SK-N-SH (cell line): ENCODE data around the gene MEOX1. TPM values are rescaled to one million over a fixed set of nuclear protein-coding genes. Genes with fewer than 3 reads are reported as not detected.

Experiments
- CTCF ChIA-PET: fragments of 300-600, 350-600 bp; formaldehyde crosslinking; extraction: SDS; loops from one replicate; lab custom pipeline; 2021; lab: Yijun Ruan, JAX
- POLR2A ChIA-PET: fragments of 350-600 bp; sonication (Branson Sonifier 250); formaldehyde crosslinking; extraction: SDS; loops from one replicate; lab custom pipeline; 2020; ENCODE audit warnings: antibody characterized with exemption, inconsistent platforms; lab: Yijun Ruan, JAX
- DNase-seq: peaks from one replicate; pipeline ENCODE4 v3.0.0; 2012
- H2AFZ ChIP-seq: fragments of 200-600 bp; sonication (generic); 2 replicates; pipeline ENCODE4 v1.8.1; 2016; ENCODE audit warnings: antibody characterized with exemption, mild to moderate bottlenecking, low read depth
- H3F3A ChIP-seq: fragments of 200-600 bp; sonication (generic); replicated peaks from 2 replicates; pipeline ENCODE3; 2016; ENCODE audit warnings: antibody characterized with exemption, mild to moderate bottlenecking; ENCODE audit not compliant: insufficient read depth
- H3K27ac ChIP-seq, 2 experiments: fragments of 200-500 bp in 1 of 2; fragments of 200-600 bp in 1 of 2; sonication (Bioruptor generic) in 1 of 2; sonication (generic), shearing (Covaris generic) in 1 of 2; 2 replicates each; pipeline versions ENCODE4 v1.5.1 to v1.6.1; 2014 to 2016; ENCODE audit warnings: low read depth in 2 of 2, inconsistent platforms in 1 of 2, low read length in 1 of 2, mild to moderate bottlenecking in 1 of 2, mixed read lengths in 1 of 2
- H3K27me3 ChIP-seq: fragments of 200-600 bp; sonication (generic), shearing (Covaris generic); 2 replicates; pipeline ENCODE4 v1.6.1; 2016; ENCODE audit warnings: mixed run types; ENCODE audit not compliant: insufficient read depth
- H3K36me3 ChIP-seq, 2 experiments: fragments of 200-500 bp in 1 of 2; fragments of 200-600 bp in 1 of 2; sonication (Bioruptor generic) in 1 of 2; sonication (generic) in 1 of 2; replicated peaks in 1 of 2; 2 replicates each; pipeline versions ENCODE3 to v1.5.1; 2014 to 2016; ENCODE audit warnings: low read length in 1 of 2, mild to moderate bottlenecking in 1 of 2; ENCODE audit not compliant: insufficient read depth in 2 of 2, control insufficient read depth in 1 of 2
- H3K4me1 ChIP-seq, 2 experiments: fragments of 200-500 bp in 1 of 2; fragments of 200-600 bp in 1 of 2; sonication (Bioruptor generic) in 1 of 2; sonication (generic), shearing (Covaris generic) in 1 of 2; 2 replicates each; pipeline versions ENCODE4 v1.5.1 to v1.6.1; 2014 to 2016; ENCODE audit warnings: low read depth in 1 of 2, low read length in 1 of 2, mixed run types in 1 of 2; ENCODE audit not compliant: insufficient read depth in 2 of 2, control insufficient read depth in 1 of 2
- H3K4me2 ChIP-seq: fragments of 200-600 bp; sonication (generic), shearing (Covaris generic); 2 replicates; pipeline ENCODE4 v1.6.1; 2017; ENCODE audit warnings: mixed run types
- H3K4me3 ChIP-seq, 2 experiments: fragments of 200-500 bp in 1 of 2; fragments of 200-600 bp in 1 of 2; sonication (Bioruptor generic) in 1 of 2; sonication (generic), shearing (Covaris generic) in 1 of 2; 2 replicates each; pipeline versions ENCODE4 v1.5.1 to v1.8.1; 2014 to 2016; ENCODE audit warnings: low read depth in 2 of 2, inconsistent platforms in 1 of 2, low read length in 1 of 2, mild to moderate bottlenecking in 1 of 2, mixed read lengths in 1 of 2, moderate library complexity in 1 of 2
- H3K79me2 ChIP-seq: fragments of 200-600 bp; sonication (generic); 2 replicates; pipeline ENCODE4 v1.8.1; 2017; ENCODE audit warnings: mild to moderate bottlenecking; ENCODE audit not compliant: insufficient read depth
- H3K9ac ChIP-seq: fragments of 200-600 bp; sonication (generic); 2 replicates; pipeline ENCODE4 v1.6.1; 2017; ENCODE audit warnings: mixed run types
- H3K9me2 ChIP-seq: fragments of 200-600 bp; sonication (generic); 2 replicates; pipeline ENCODE4 v1.6.1; 2017; ENCODE audit warnings: mixed run types
- H3K9me3 ChIP-seq: fragments of 200-600 bp; sonication (generic); 2 replicates; pipeline ENCODE4 v1.6.1; 2017; ENCODE audit warnings: mixed run types, mild to moderate bottlenecking, moderate library complexity
- H4K20me1 ChIP-seq: fragments of 200-600 bp; sonication (generic); 2 replicates; pipeline ENCODE4 v1.6.1; 2017; ENCODE audit warnings: mild to moderate bottlenecking, mixed run types; ENCODE audit not compliant: insufficient read depth
- CHD2 ChIP-seq: fragments of 150-350 bp; IDR thresholded peaks from 2 replicates; pipeline ENCODE4 v1.6.1; 2018; ENCODE audit warnings: low read length; ENCODE audit not compliant: partially characterized antibody
- ELF1 ChIP-seq: IDR thresholded peaks from 2 replicates; pipeline ENCODE4 v1.4.0; 2012
- FOSL2 ChIP-seq: IDR thresholded peaks from 2 replicates; pipeline ENCODE4 v1.4.0; 2012; ENCODE audit warnings: low read depth, mild to moderate bottlenecking, moderate library complexity, borderline replicate concordance
- FOXJ3 ChIP-seq: sonication (generic); formaldehyde crosslinking; IDR thresholded peaks from 2 replicates; pipeline ENCODE4 v1.5.1; 2020; ENCODE audit warnings: mild to moderate bottlenecking, missing genetic modification reagents
- GABPA ChIP-seq: IDR thresholded peaks from 2 replicates; pipeline ENCODE4 v1.4.0; 2012; ENCODE audit warnings: low read depth, mild to moderate bottlenecking
- JUND ChIP-seq: IDR thresholded peaks from 2 replicates; pipeline ENCODE4 v1.4.0; 2012
- MXI1 ChIP-seq: IDR thresholded peaks from 2 replicates; pipeline ENCODE4 v1.6.1; 2012; ENCODE audit warnings: mild to moderate bottlenecking, low read depth, low read length, improper control_type of control experiment
- NFIC ChIP-seq: IDR thresholded peaks from 2 replicates; pipeline ENCODE4 v1.4.0; 2012; ENCODE audit warnings: borderline replicate concordance
- RAD21 ChIP-seq: IDR thresholded peaks from 2 replicates; pipeline ENCODE4 v1.6.1; 2012; ENCODE audit warnings: mild to moderate bottlenecking, low read length
- RCOR1 ChIP-seq: fragments of 150-350 bp; IDR thresholded peaks from 2 replicates; pipeline ENCODE4 v1.6.1; 2017; ENCODE audit warnings: antibody characterized with exemption, low read length
- TEAD4 ChIP-seq: IDR thresholded peaks from 2 replicates; pipeline ENCODE4 v1.4.0; 2012; ENCODE audit warnings: mild to moderate bottlenecking, borderline replicate concordance; ENCODE audit not compliant: insufficient read depth
- YY1 ChIP-seq: IDR thresholded peaks from 2 replicates; pipeline ENCODE4 v1.4.0; 2012; ENCODE audit warnings: low read depth, mild to moderate bottlenecking
- WGBS: methylation state at CpG from one replicate; pipeline ENCODE4 v1.1.6; 2017; ENCODE audit warnings: low lambda C conversion rate; 5-methylcytosine and 5-hydroxymethylcytosine counted together
- polyA plus RNA-seq, 3 experiments: library from polyadenylated mRNA; depleted of rRNA; stranded (reverse); fragments of >200 nt; gene quantifications; 2 replicates each; pipeline ENCODE4 v1.2.3, GENCODE V29; 2012
- small RNA-seq, 7 experiments: library from RNA; depleted of rRNA; stranded (forward); fragments of <200 nt; gene quantifications; one replicate each; pipeline ENCODE3, GENCODE V24; 2012
- TF ChIP-seq, protein P1 (sequence below): fragments of 200-600 bp; sonication (generic); IDR thresholded peaks from 2 replicates; pipeline ENCODE4 v1.6.1; 2017; ENCODE audit warnings: antibody characterized with exemption, mild to moderate bottlenecking, moderate library complexity
- TF ChIP-seq, protein P2 (sequence below): IDR thresholded peaks from 2 replicates; pipeline ENCODE4 v1.4.0; 2012; ENCODE audit warnings: low read depth
- TF ChIP-seq, protein P3 (sequence below): IDR thresholded peaks from 2 replicates; pipeline ENCODE4 v1.4.0; 2012; ENCODE audit warnings: low read depth, borderline replicate concordance
- TF ChIP-seq, protein P4 (sequence below): fragments of 150-350 bp; IDR thresholded peaks from 2 replicates; pipeline ENCODE4 v1.6.1; 2016; ENCODE audit warnings: mild to moderate bottlenecking, low read depth, low read length

Gene MEOX1
- polyA plus RNA-seq, 1 of the 3 experiments (the other 2 are of a cell fraction): 0.05 TPM

DNA sequence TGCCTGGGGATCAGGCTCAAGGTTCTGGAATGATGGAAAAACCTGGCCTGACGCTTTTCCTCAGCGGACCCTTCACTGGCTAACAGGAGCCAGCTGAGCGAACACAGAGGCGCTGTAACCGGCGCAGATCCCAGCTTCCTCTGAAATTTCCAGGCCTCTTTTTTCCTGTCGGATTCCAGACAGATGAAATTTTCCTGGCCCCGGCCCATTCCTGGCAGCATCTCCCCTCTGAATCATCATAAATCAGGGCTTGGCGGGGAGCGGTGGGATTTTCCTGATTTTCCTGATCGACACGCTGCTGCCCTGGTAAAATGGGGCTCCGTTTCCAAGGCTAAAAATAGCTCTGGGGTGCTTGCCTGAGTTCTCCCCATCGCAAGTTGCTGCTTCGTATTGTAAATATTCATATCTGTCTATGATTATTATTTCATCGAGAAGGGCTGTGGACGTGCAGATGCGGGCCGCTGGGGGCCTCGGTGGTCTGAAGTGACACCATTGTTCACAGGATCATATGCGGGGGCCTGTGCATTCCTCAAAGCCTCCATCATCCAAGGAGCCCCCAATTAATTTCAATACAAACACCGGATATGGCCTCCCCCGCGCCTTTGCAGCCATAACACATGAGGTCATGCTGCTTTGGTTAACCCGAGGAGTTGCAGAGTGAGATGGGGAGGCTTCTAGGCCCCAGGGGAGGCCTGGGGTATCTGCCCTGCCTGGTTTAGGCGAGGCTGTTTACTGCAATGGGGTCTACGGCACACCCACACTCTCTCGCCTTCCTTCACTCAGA, 69.8 kb downstream of the MEOX1 start (continued):
- TF ChIP-seq RAD21 (no peak), MXI1 (no peak), JUND (peak; percentile 76), FOXJ3 (CRISPR knock-in tag) (no peak), FOSL2 (peak; percentile 83), NFIC (peak; percentile 94), GABPA (0 out of 2 replicates have a peak, but pooled peaks have one; percentile 7), CHD2 (no peak), ELF1 (no peak), TEAD4 (peak; percentile 78), YY1 (no peak), RCOR1 (no peak)
- TF ChIP-seq, protein P1, sequence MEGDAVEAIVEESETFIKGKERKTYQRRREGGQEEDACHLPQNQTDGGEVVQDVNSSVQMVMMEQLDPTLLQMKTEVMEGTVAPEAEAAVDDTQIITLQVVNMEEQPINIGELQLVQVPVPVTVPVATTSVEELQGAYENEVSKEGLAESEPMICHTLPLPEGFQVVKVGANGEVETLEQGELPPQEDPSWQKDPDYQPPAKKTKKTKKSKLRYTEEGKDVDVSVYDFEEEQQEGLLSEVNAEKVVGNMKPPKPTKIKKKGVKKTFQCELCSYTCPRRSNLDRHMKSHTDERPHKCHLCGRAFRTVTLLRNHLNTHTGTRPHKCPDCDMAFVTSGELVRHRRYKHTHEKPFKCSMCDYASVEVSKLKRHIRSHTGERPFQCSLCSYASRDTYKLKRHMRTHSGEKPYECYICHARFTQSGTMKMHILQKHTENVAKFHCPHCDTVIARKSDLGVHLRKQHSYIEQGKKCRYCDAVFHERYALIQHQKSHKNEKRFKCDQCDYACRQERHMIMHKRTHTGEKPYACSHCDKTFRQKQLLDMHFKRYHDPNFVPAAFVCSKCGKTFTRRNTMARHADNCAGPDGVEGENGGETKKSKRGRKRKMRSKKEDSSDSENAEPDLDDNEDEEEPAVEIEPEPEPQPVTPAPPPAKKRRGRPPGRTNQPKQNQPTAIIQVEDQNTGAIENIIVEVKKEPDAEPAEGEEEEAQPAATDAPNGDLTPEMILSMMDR: no peak
- TF ChIP-seq, protein P2, sequence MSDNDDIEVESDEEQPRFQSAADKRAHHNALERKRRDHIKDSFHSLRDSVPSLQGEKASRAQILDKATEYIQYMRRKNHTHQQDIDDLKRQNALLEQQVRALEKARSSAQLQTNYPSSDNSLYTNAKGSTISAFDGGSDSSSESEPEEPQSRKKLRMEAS: peak; percentile 55; the same call in 1 of the 2 replicates
- TF ChIP-seq, protein P3, sequence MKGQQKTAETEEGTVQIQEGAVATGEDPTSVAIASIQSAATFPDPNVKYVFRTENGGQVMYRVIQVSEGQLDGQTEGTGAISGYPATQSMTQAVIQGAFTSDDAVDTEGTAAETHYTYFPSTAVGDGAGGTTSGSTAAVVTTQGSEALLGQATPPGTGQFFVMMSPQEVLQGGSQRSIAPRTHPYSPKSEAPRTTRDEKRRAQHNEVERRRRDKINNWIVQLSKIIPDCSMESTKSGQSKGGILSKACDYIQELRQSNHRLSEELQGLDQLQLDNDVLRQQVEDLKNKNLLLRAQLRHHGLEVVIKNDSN: no peak
- TF ChIP-seq, protein P4, sequence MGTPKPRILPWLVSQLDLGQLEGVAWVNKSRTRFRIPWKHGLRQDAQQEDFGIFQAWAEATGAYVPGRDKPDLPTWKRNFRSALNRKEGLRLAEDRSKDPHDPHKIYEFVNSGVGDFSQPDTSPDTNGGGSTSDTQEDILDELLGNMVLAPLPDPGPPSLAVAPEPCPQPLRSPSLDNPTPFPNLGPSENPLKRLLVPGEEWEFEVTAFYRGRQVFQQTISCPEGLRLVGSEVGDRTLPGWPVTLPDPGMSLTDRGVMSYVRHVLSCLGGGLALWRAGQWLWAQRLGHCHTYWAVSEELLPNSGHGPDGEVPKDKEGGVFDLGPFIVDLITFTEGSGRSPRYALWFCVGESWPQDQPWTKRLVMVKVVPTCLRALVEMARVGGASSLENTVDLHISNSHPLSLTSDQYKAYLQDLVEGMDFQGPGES: no peak
- TF ChIP-seq, all 33 proteins: peak for 13

DNA sequence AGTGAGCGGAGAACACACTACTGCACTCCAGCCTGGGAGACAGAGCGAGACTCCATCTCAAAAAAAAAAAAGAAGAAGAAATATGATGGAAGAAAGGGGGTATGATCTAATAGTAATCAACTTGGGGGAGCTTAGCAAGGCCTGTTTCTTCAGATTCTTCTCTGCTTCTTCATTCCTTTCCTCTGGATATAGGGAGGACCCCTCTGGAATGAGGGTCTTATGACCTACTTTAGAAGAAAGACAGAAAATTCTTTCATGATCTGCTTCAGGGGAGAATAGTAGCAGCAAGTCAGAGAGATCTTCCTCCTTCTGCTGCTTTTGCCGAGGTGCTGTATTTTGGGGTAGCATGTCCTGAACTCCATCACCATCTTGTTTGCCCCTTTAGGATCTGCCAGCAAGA, 70.7 kb downstream of the MEOX1 start:
- POLR2A ChIA-PET: no interaction called here
- no peaks in the 10 kb centered on the region for H3K9me3 ChIP-seq
- no peaks in the 10 kb centered on the region for H4K20me1 ChIP-seq
- no peak for DNase-seq
- WGBS: 96% methylated on average over 3 of the region's 3 CpGs
- peak overlapping the region; percentile 60 to 94; a peak in 3 of 4 replicates for H3K27ac ChIP-seq
- no peaks in the 10 kb centered on the region for H3K79me2 ChIP-seq
- peaks cover 37% of the 10 kb centered on the region for H3F3A ChIP-seq
- TF ChIP-seq ELF1: no peak
- TF ChIP-seq, protein P4: no peak
- TF ChIP-seq MXI1: no peak
- no peaks in the 10 kb centered on the region for H3K36me3 ChIP-seq
- H3K9ac ChIP-seq: peak overlapping the region; percentile 71
- CTCF ChIA-PET: interaction anchor here (1.2 to 2.8 kb wide), 4 partner anchors 15 to 175 kb away, joined by 3 to 19 read pairs (median 12); no protein-coding TSS in a partner anchor
- H3K4me2 ChIP-seq: peak overlapping the region; percentile 73
- H3K4me1 ChIP-seq: peaks cover 6 to 22% of the 10 kb centered on the region in 2 experiments; a peak in 3 of 4 replicates
- H3K9me2 ChIP-seq: no peaks in the 10 kb centered on the region
- H2AFZ ChIP-seq: peak overlapping the region; percentile 77; the same call in 1 of the 2 replicates
- no peaks in the 10 kb centered on the region for H3K27me3 ChIP-seq
- 0 out of 4 replicates have a peak overlapping the region, but pooled peaks of 1 of the 2 experiments have one; percentile 6 for H3K4me3 ChIP-seq

Small RNA genes lying within 50 kb of the gene (small RNA-seq; reads per million reads assigned to genes)
- gene RF00017: 0 reads per million in 7 experiments

Other genes with a start within 250 kb of the MEOX1 start
- gene DHX8, start 177.9 kb downstream of the MEOX1 start, polyA plus RNA-seq (2012; rRNA removed): 31.3 and 35.1 TPM in 2 replicates
- 27.3 and 33.2 TPM in 2 replicates for gene ETV4, start 115.6 kb downstream of the MEOX1 start, polyA plus RNA-seq (2012; rRNA removed)
- not detected in 2 replicates for gene SOST, start 96.9 kb upstream of the MEOX1 start, polyA plus RNA-seq (2012; rRNA removed)
- 31.5 and 39.7 TPM in 2 replicates for gene DUSP3, start 117.1 kb upstream of the MEOX1 start, polyA plus RNA-seq (2012; rRNA removed)
- gene CFAP97D1, start 118.5 kb upstream of the MEOX1 start, polyA plus RNA-seq (2012; rRNA removed): 0.02 TPM in 2 replicates
- gene MPP3, start 171.2 kb upstream of the MEOX1 start, polyA plus RNA-seq (2012; rRNA removed): 12.5 and 14.1 TPM in 2 replicates
- not detected in 2 replicates for gene CD300LG, start 185.3 kb upstream of the MEOX1 start, polyA plus RNA-seq (2012; rRNA removed)
- 8.1 and 8.3 TPM in 2 replicates for gene MPP2, start 245.6 kb upstream of the MEOX1 start, polyA plus RNA-seq (2012; rRNA removed)